H1 (cell line): ENCODE data around the gene FOXB1. TPM values are rescaled to one million over a fixed set of nuclear protein-coding genes. Genes with fewer than 3 reads are reported as not detected.

Source experiments
- CTCF ChIA-PET: fragments of 300-600 bp; sonication (Branson Sonifier 250); formaldehyde crosslinking; loops from one replicate; lab custom pipeline; 2021; ENCODE audit not compliant: partially characterized antibody; lab: Charles Lee
- POLR2A ChIA-PET: fragments of 300-600 bp; sonication (Branson Sonifier 250); formaldehyde crosslinking; loops from one replicate; lab custom pipeline; 2021; ENCODE audit warnings: inconsistent platforms; ENCODE audit not compliant: partially characterized antibody; lab: Charles Lee
- DNase-seq, 2 experiments: peaks; one replicate each; pipeline versions ENCODE4 v3.0.0 to v3.0.0-alpha.2; 2010 to 2022; ENCODE audit warnings: low spot score in 2 of 2, low read depth in 1 of 2, mixed read lengths in 1 of 2
- FAIRE-seq: peaks from 2 replicates; lab custom pipeline; 2011; peaks lifted over from hg19 to GRCh38; lab: Jason Lieb, UNC
- H2AFZ ChIP-seq: 2 replicates; pipeline ENCODE4 v1.8.1; 2012; ENCODE audit warnings: low read length, inconsistent platforms
- H2AK5ac ChIP-seq: 2 replicates; pipeline ENCODE4 v1.6.1; 2013; ENCODE audit warnings: low read depth, low read length
- H2BK120ac ChIP-seq: replicated peaks from 2 replicates; pipeline ENCODE3; 2013; ENCODE audit warnings: low read depth, low read length, inconsistent platforms
- H2BK12ac ChIP-seq: 2 replicates; pipeline ENCODE4 v1.6.1; 2013; ENCODE audit warnings: low read depth, low read length
- H2BK15ac ChIP-seq: 2 replicates; pipeline ENCODE4 v1.6.1; 2013; ENCODE audit warnings: low read length
- H2BK20ac ChIP-seq: 2 replicates; pipeline ENCODE4 v1.6.1; 2013; ENCODE audit warnings: low read length
- H2BK5ac ChIP-seq: 2 replicates; pipeline ENCODE4 v1.6.1; 2013; ENCODE audit warnings: low read depth, low read length
- H3K14ac ChIP-seq: 2 replicates; pipeline ENCODE4 v1.6.1; 2013; ENCODE audit warnings: inconsistent platforms; ENCODE audit not compliant: insufficient read length
- H3K18ac ChIP-seq: 2 replicates; pipeline ENCODE4 v1.6.1; 2013; ENCODE audit warnings: low read length; ENCODE audit errors: extremely low read depth
- H3K23ac ChIP-seq: 2 replicates; pipeline ENCODE4 v1.6.1; 2013; ENCODE audit warnings: inconsistent platforms; ENCODE audit not compliant: insufficient read length
- H3K23me2 ChIP-seq: 2 replicates; pipeline ENCODE4 v1.6.1; 2013; ENCODE audit warnings: low read depth, low read length
- H3K27ac ChIP-seq: 2 replicates; pipeline ENCODE4 v1.6.1; 2011; ENCODE audit warnings: low read depth, low read length, inconsistent platforms
- H3K27me3 ChIP-seq, 4 experiments: replicated peaks in 1 of 4; 1 replicate in 1 of 4; 2 replicates in 3 of 4; pipeline versions ENCODE4 v1.6.1 to v1.8.1; 2011 to 2013; ENCODE audit warnings: low read length in 3 of 4, mild to moderate bottlenecking in 3 of 4, inconsistent platforms in 2 of 4, mixed read lengths in 2 of 4, moderate library complexity in 1 of 4; ENCODE audit not compliant: control insufficient read depth in 3 of 4, insufficient read depth in 3 of 4; ENCODE audit errors: extremely low read depth in 1 of 4
- H3K36me3 ChIP-seq, 4 experiments: 2 replicates each; pipeline versions ENCODE4 v1.6.1 to v1.8.1; 2011 to 2013; ENCODE audit warnings: mild to moderate bottlenecking in 4 of 4, low read length in 3 of 4, moderate library complexity in 2 of 4, control low read depth in 1 of 4, inconsistent platforms in 1 of 4; ENCODE audit not compliant: insufficient read depth in 4 of 4, control insufficient read depth in 2 of 4
- H3K4ac ChIP-seq: replicated peaks from 2 replicates; pipeline ENCODE3; 2013; ENCODE audit warnings: low read length, low read depth, mixed read lengths, inconsistent platforms; ENCODE audit not compliant: insufficient read length
- H3K4me1 ChIP-seq, 4 experiments: replicated peaks in 1 of 4; 1 replicate in 1 of 4; 2 replicates in 3 of 4; pipeline versions ENCODE4 v1.6.1 to v1.8.1; 2011 to 2013; ENCODE audit warnings: low read length in 3 of 4, inconsistent platforms in 2 of 4, mixed read lengths in 1 of 4; ENCODE audit not compliant: insufficient read depth in 4 of 4, control insufficient read depth in 3 of 4
- H3K4me2 ChIP-seq, 2 experiments: 2 replicates each; pipeline versions ENCODE4 v1.6.1 to v1.8.1; 2011 to 2013; ENCODE audit warnings: low read depth in 2 of 2, low read length in 2 of 2, control low read depth in 1 of 2, inconsistent platforms in 1 of 2, mild to moderate bottlenecking in 1 of 2; ENCODE audit not compliant: insufficient read depth in 1 of 2
- H3K4me3 ChIP-seq, 4 experiments: fragments of 200-600, 300-600 bp in 1 of 4; sonication (generic), shearing (Covaris generic), sonication (Bioruptor Twin) in 1 of 4; 2 replicates each; pipeline versions ENCODE4 v1.5.1 to v1.8.1; 2011 to 2016; ENCODE audit warnings: low read length in 4 of 4, low read depth in 3 of 4, control low read depth in 2 of 4, inconsistent platforms in 2 of 4, mild to moderate bottlenecking in 2 of 4, mixed read lengths in 1 of 4, moderate library complexity in 1 of 4; ENCODE audit not compliant: insufficient read depth in 2 of 4; ENCODE audit errors: extremely low read depth in 1 of 4
- H3K56ac ChIP-seq: replicated peaks from 2 replicates; pipeline ENCODE3; 2013; ENCODE audit warnings: low read depth, mild to moderate bottlenecking, mixed read lengths, low read length, inconsistent platforms; ENCODE audit not compliant: insufficient read length
- H3K79me1 ChIP-seq: 2 replicates; pipeline ENCODE4 v1.6.1; 2013; ENCODE audit warnings: low read depth, low read length, control low read depth
- H3K79me2 ChIP-seq, 2 experiments: 2 replicates each; pipeline versions ENCODE4 v1.6.1 to v1.8.1; 2012 to 2013; ENCODE audit warnings: low read length in 2 of 2, mild to moderate bottlenecking in 2 of 2, inconsistent platforms in 1 of 2; ENCODE audit not compliant: insufficient read depth in 2 of 2, control insufficient read depth in 1 of 2
- H3K9ac ChIP-seq, 4 experiments: replicated peaks in 1 of 4; 1 replicate in 1 of 4; 2 replicates in 3 of 4; pipeline versions ENCODE4 v1.6.1 to v1.8.1; 2011 to 2013; ENCODE audit warnings: low read depth in 3 of 4, low read length in 3 of 4, control low read depth in 2 of 4, mild to moderate bottlenecking in 2 of 4, moderate library complexity in 2 of 4, inconsistent platforms in 1 of 4; ENCODE audit errors: extremely low read depth in 1 of 4
- H3K9me3 ChIP-seq, 2 experiments: 2 replicates each; pipeline versions ENCODE4 v1.6.1 to v1.8.1; 2012 to 2013; ENCODE audit warnings: mild to moderate bottlenecking in 2 of 2, moderate library complexity in 2 of 2, control low read depth in 1 of 2, inconsistent platforms in 1 of 2, low read depth in 1 of 2, low read length in 1 of 2, mixed read lengths in 1 of 2; ENCODE audit not compliant: insufficient read depth in 2 of 2
- H4K20me1 ChIP-seq, 2 experiments: replicated peaks in 1 of 2; 2 replicates each; pipeline versions ENCODE3 to v1.8.1; 2011 to 2013; ENCODE audit warnings: inconsistent platforms in 2 of 2, low read length in 2 of 2, mild to moderate bottlenecking in 1 of 2; ENCODE audit not compliant: insufficient read depth in 2 of 2, control insufficient read depth in 1 of 2
- H4K5ac ChIP-seq: 2 replicates; pipeline ENCODE4 v1.6.1; 2013; ENCODE audit warnings: low read length, low read depth, mixed read lengths, inconsistent platforms; ENCODE audit not compliant: insufficient read length
- H4K8ac ChIP-seq: 2 replicates; pipeline ENCODE4 v1.8.0; 2013; ENCODE audit warnings: mild to moderate bottlenecking, moderate library complexity, low read length, inconsistent platforms; ENCODE audit not compliant: insufficient read depth; ENCODE audit errors: extremely low read depth
- H4K91ac ChIP-seq: replicated peaks from 2 replicates; pipeline ENCODE3; 2013; ENCODE audit warnings: low read length, mixed read lengths, inconsistent platforms; ENCODE audit not compliant: insufficient read length
- CEBPB ChIP-seq: IDR thresholded peaks from 2 replicates; pipeline ENCODE4 v1.6.1; 2012; ENCODE audit warnings: low read depth, low read length
- CHD2 ChIP-seq: IDR thresholded peaks from 2 replicates; pipeline ENCODE4 v1.6.1; 2012; ENCODE audit warnings: low read length, improper control_type of control experiment
- CTBP2 ChIP-seq: IDR thresholded peaks from 2 replicates; pipeline ENCODE4 v1.7.0; 2011; ENCODE audit warnings: borderline replicate concordance, mild to moderate bottlenecking, moderate library complexity, mixed read lengths, low read length; ENCODE audit not compliant: insufficient read depth, insufficient read length
- EGR1 ChIP-seq: IDR thresholded peaks from 2 replicates; pipeline ENCODE4 v1.6.1; 2011; ENCODE audit warnings: low read depth, low read length, borderline replicate concordance
- EZH2 ChIP-seq: fragments of 200-600 bp; sonication (generic); IDR thresholded peaks from 2 replicates; pipeline ENCODE4 v1.7.1; 2012; ENCODE audit warnings: low read depth, mild to moderate bottlenecking, moderate library complexity, low read length, inconsistent platforms; ENCODE audit not compliant: severe bottlenecking
- KDM4A ChIP-seq: IDR thresholded peaks from one replicate; pipeline ENCODE4 v1.7.1; 2012; ENCODE audit warnings: low read depth, mild to moderate bottlenecking, moderate library complexity, low read length, inconsistent platforms; ENCODE audit not compliant: severe bottlenecking
- NRF1 ChIP-seq: IDR thresholded peaks from 2 replicates; pipeline ENCODE4 v1.6.1; 2011; ENCODE audit warnings: mild to moderate bottlenecking, low read depth, low read length, improper control_type of control experiment
- SP4 ChIP-seq: IDR thresholded peaks from 2 replicates; pipeline ENCODE4 v1.6.1; 2012; ENCODE audit warnings: low read length, inconsistent platforms
- SRF ChIP-seq: IDR thresholded peaks from 2 replicates; pipeline ENCODE4 v1.6.1; 2011; ENCODE audit warnings: mild to moderate bottlenecking, low read depth, low read length, moderate library complexity
- TAF1 ChIP-seq: IDR thresholded peaks from 2 replicates; pipeline ENCODE4 v1.6.1; 2011; ENCODE audit warnings: mild to moderate bottlenecking, low read depth, low read length
- TEAD4 ChIP-seq: IDR thresholded peaks from 2 replicates; pipeline ENCODE4 v1.6.1; 2012; ENCODE audit warnings: low read depth, low read length, inconsistent platforms, mixed read lengths
- YY1 ChIP-seq: IDR thresholded peaks from 2 replicates; pipeline ENCODE4 v1.6.1; 2011; ENCODE audit warnings: low read depth, mild to moderate bottlenecking, low read length
- WGBS, 2 experiments: shearing (Covaris generic) in 1 of 2; methylation state at CpG; one replicate each; pipeline versions ENCODE4 v1.1.6 to v1.1.7; 2013 to 2015; ENCODE audit warnings: low lambda C conversion rate in 2 of 2, mixed read lengths in 2 of 2, inconsistent platforms in 1 of 2, low coverage in 1 of 2, missing lambda C conversion rate in 1 of 2; ENCODE audit not compliant: insufficient replicate concordance in 2 of 2, insufficient coverage in 1 of 2, insufficient read length in 1 of 2; ENCODE audit errors: extremely low coverage in 1 of 2, missing lambda C conversion rate in 1 of 2; 5-methylcytosine and 5-hydroxymethylcytosine counted together
- polyA plus RNA-seq, 7 experiments: library from polyadenylated mRNA; depleted of rRNA in 3 of 7; stranded (reverse) in 5 of 7; unstranded in 2 of 7; fragments of >200 nt in 5 of 7; fragments of 200-250 nt in 2 of 7; gene quantifications; 1 replicate in 5 of 7; 2 replicates in 1 of 7; 4 replicates in 1 of 7; pipeline versions ENCODE4 v1.2.1 to v1.2.3, GENCODE V29; 2011 to 2013; ENCODE audit warnings: missing spikeins in 2 of 7, mixed read lengths in 2 of 7
- total RNA-seq: library from RNA; stranded (reverse); fragmentation: NEBNext Ultra II Directional; extraction: Animal tissue kit (Norgen Biotek cat#: 25700); gene quantifications from 2 replicates; pipeline ENCODE4 v1.2.1, GENCODE V29; 2021

The FOXB1 gene
- total and polyA plus RNA-seq, 2 of the 8 experiments (the other 6 are each of a cell fraction or from before 2014, with no cell fraction given), result 0.92 to 1.5 TPM

DNA sequence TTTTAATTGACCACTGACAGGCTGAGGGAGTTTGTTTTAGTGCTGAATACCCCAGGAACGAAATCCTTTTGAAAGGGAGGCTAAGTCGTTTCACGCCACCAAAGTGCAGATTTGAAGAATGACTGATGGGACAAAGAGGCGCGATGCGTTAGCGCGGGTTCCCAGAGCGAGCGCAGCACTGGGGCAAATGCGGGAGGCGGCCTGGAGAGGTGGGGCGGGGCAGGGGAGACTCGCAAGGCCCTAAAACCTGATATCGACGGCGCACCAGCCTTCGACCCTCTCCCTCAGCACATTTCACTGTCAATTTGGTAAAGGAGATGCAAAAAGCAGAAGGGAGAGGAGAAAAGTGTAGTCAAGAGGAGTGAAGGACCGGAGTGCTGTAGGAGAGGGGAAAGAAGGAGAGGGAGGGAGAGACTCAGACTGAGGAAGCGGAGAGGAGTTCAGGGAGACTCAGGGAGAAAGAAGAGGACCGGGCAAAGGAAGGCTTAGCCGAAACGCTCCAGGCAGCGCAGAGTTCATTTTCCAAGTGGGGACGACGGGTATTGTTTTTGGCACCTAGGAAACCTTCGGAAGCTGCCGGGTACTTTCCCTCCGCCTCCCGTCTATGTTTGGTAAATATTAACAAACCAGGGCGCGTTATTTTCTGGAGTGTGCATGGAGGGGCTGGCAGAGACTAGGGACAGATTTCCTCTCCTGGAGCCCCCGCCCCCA is 3.8 kb upstream of the FOXB1 start:
- peak; percentile 24 for FAIRE-seq
- Histone ChIP-seq H3K23ac (no peak overlapping the region), H4K20me1 (peaks cover 0 to 2% of the 10 kb centered on the region in 2 experiments), H2AK5ac (no peak overlapping the region; the same call in 1 of the 2 replicates), H3K4ac (no peak overlapping the region), H3K79me1 (no peaks in the 10 kb centered on the region), H3K18ac (peak overlapping the region; percentile 49), H4K5ac (no peak overlapping the region), H2BK5ac (peak overlapping the region; percentile 22; the same call in 1 of the 2 replicates), H3K27ac (no peak overlapping the region), H3K23me2 (peaks cover 53% of the 10 kb centered on the region), H2BK120ac (no peak overlapping the region), H3K9ac (peak overlapping the region in 3 of 4 experiments; percentile 2 to 34 (median 14); a peak in 2 of 7 replicates), H2BK15ac (no peak overlapping the region; the same call in 1 of the 2 replicates), H3K4me3 (peak overlapping the region; percentile 54 to 67 (median 62)), H3K14ac (no peak overlapping the region), H3K9me3 (no peaks in the 10 kb centered on the region), H3K79me2 (peaks cover 0 to 11% of the 10 kb centered on the region in 2 experiments; a peak in 1 of 4 replicates), H3K56ac (no peak overlapping the region), H3K27me3 (peaks cover 21 to 66% (median 51%) of the 10 kb centered on the region in 4 experiments; a peak in 6 of 7 replicates), H4K8ac (no peak overlapping the region), H2BK12ac (peak overlapping the region; percentile 91), H3K4me2 (peak overlapping the region; percentile 98 to 100), H3K4me1 (peaks cover 19 to 49% (median 21%) of the 10 kb centered on the region in 4 experiments; a peak in 6 of 7 replicates), H2BK20ac (peak overlapping the region; percentile 89; the same call in 1 of the 2 replicates), H3K36me3 (no peaks in the 10 kb centered on the region; a peak in 1 of 8 replicates), H2AFZ (no peak overlapping the region), H4K91ac (no peak overlapping the region)
- peak in 1 of 2 experiments; percentile 67 for DNase-seq
- POLR2A ChIA-PET, result interaction anchor here (0.9 kb wide), 1 partner anchor 9 kb away, joined by 5 read pairs; no protein-coding TSS in a partner anchor
- 0% methylated on average over 33 of the region's 33 CpGs; no CpG with 5 or more reads in 1 of the 2 experiments for WGBS, 2 experiments
- CTCF ChIA-PET, result interaction anchor here (0.8 kb wide), 1 partner anchor 179 kb away, joined by 3 read pairs; no protein-coding TSS in a partner anchor
- peak; percentile 60 for TF ChIP-seq KDM4A
- TF ChIP-seq CTBP2, result peak; percentile 79
- TF ChIP-seq EZH2, result peak; percentile 3
- no peak for TF ChIP-seq SRF
- TF ChIP-seq CHD2, result no peak
- TF ChIP-seq EGR1, result 0 out of 2 replicates have a peak, but pooled peaks have one; percentile 25
- no peak for TF ChIP-seq CEBPB
- TF ChIP-seq TAF1, result 0 out of 2 replicates have a peak, but pooled peaks have one; percentile 12
- TF ChIP-seq NRF1, result no peak
- TF ChIP-seq TEAD4, result no peak
- 0 out of 2 replicates have a peak, but pooled peaks have one; percentile 6 for TF ChIP-seq YY1
- no peak for TF ChIP-seq SP4
